Measurements from ENCODE around the gene SLC35G3.

DNA sequence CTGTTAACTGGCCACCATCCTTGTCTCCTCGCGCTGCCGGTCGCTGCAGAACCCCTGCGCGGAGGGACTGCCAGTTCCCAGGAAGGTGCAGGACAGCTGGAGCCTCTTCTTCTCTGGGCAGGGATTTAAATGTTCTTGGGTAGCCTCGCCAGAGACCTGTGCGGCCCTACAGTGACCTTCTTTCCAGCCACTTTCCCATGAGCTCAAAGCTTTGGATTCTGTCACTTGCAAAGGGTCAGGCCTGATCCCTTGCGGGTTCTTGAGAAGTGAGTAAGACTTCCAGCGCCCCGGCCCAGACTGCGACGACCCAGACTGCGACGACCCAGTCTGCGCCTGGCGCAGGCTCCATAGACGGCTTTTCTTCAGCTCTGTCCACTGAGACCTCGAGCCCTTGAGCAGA lies 47.3 kb upstream of the SLC35G3 start:
- TF ChIP-seq, protein P1, sequence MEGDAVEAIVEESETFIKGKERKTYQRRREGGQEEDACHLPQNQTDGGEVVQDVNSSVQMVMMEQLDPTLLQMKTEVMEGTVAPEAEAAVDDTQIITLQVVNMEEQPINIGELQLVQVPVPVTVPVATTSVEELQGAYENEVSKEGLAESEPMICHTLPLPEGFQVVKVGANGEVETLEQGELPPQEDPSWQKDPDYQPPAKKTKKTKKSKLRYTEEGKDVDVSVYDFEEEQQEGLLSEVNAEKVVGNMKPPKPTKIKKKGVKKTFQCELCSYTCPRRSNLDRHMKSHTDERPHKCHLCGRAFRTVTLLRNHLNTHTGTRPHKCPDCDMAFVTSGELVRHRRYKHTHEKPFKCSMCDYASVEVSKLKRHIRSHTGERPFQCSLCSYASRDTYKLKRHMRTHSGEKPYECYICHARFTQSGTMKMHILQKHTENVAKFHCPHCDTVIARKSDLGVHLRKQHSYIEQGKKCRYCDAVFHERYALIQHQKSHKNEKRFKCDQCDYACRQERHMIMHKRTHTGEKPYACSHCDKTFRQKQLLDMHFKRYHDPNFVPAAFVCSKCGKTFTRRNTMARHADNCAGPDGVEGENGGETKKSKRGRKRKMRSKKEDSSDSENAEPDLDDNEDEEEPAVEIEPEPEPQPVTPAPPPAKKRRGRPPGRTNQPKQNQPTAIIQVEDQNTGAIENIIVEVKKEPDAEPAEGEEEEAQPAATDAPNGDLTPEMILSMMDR (conservative IDR thresholded peaks at IDR 0.05): no peak
- TF ChIP-seq ZFX (IDR thresholded peaks at IDR 0.05): no peak
